Measurements from ENCODE around the gene CTSD. TPM values are rescaled to one million over a fixed set of nuclear protein-coding genes. Genes with fewer than 3 reads are reported as not detected.

Gene CTSD
- total RNA-seq, 1 experiment from 2014 or later, result 888 TPM

DNA sequence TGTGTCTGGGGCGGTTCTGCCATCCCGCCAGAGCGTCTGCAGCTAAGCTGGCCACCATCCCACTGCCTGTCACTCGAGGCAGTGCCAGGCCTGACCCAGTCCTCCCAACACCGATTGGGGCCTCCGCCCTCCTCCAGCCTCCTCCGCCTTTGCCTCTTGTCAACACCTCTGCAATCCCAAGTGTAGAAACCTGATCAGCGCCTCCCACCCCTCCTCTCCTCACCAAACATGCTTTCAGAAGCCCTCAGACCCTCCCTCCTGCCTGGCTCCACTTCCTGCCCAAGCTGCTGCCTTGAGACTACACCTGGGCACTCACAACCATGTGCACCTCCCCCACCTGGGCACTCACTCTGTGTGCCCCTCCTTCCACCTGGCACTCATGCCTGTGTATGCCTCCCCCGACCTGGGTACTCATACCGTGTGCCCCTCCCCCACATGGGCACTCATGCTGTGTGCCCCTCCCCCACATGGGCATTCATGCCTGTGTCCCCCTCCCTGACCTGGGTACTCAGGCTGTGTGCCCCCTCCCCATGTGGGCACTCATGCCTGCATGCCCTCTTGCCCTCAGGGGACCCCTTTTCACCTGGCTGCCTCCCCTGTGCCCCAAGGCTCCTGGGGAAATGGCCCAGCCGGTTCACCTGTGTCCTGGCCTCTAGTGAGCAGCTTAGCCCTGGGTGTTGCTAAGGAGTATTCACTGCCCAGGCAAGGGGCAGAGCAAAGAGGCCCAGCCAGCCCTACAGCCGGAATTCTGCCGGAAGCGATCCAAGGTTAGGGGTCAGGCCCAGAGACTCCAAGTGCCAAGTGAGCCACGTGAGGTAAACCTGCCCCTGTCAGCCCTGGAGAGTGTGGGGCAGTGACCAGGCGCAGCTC lies 7.8 kb downstream of the CTSD start:
- no peak for DNase-seq (ENCODE audit: low spot score)

DNA sequence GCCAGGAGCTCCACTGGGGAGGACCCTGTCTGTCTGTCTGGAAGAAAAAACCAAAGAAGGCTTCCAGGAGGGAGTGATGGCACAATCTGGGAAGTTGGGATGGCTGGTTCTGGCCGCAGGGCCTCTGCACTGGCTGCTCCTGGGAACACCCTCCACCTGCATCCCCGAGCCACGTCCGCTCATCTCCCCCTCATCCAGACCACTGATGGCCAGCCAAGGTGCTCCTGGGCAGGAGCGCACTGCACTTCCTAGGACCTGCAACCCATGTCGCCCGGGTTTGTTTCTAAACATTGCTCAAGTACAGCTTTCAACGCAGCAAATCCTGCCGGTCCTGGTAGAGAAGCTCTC lies 8.4 kb downstream of the CTSD start:
- no peak for DNase-seq (ENCODE audit: low spot score)

DNA sequence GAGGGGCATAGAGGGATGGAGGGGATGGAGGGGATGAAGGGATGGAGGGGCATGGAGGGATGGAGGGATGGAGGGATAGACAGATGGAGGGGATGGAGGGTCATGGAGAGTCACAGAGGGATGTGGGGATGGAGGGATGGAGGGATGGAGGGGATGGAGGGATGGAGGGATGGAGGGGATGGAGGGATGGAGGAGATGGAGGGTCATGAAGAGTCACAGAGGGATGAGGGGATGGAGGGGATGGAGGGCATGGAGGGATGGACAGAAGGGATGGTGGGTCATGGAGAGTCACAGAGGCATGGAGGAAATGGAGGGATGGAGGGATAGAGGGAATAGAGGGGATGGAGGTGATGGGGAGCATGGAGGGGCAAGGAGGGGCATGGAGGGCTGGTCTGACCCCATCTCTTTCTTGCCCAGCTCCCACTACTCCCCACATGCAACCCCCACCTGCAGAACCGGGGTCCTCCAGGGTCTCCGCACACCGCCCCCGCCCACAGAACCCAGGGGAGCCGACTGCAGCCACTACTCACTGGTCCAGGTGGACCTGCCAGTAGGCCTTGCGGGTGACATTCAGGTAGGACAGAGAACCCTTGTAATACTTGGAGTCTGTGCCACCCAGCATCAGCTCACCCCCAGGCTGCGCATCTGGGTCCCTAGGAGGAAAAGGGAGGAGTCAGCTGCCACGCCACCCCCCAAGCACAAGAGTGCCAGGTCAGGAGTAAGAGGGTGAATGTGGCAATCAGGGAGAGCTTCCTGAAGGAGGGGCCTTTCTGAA lies 9.2 kb downstream of the CTSD start:
- DNase-seq (ENCODE audit: low spot score), result no peak

DNA sequence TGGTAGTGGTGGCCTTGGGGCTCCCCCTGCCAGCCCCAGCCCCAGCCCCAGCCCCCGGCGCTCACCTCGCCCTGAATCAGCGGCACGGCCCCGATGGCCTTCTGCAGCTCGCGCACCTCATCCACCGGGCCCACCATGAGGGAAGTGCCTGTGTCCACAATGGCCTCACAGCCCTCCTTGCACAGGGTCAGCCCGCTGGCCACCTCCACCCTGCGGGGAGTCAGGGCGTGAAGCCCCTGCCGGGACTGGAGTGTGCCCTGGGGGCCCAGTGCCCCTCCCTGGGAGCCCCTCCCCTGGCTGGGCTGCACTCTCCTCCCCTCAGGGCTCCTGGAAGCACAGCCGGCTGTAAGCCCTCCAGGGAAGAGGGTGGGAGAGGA lies 9.8 kb downstream of the CTSD start:
- no peak for DNase-seq (ENCODE audit: low spot score)

- no peak for DNase-seq (ENCODE audit: low spot score)
Measured at GRCh38 chr11:1753229-1753928, 10.3 kb downstream of the CTSD start.

- no peak for DNase-seq (ENCODE audit: low spot score)
Measured at GRCh38 chr11:1752907-1753228, 10.9 kb downstream of the CTSD start.

DNA sequence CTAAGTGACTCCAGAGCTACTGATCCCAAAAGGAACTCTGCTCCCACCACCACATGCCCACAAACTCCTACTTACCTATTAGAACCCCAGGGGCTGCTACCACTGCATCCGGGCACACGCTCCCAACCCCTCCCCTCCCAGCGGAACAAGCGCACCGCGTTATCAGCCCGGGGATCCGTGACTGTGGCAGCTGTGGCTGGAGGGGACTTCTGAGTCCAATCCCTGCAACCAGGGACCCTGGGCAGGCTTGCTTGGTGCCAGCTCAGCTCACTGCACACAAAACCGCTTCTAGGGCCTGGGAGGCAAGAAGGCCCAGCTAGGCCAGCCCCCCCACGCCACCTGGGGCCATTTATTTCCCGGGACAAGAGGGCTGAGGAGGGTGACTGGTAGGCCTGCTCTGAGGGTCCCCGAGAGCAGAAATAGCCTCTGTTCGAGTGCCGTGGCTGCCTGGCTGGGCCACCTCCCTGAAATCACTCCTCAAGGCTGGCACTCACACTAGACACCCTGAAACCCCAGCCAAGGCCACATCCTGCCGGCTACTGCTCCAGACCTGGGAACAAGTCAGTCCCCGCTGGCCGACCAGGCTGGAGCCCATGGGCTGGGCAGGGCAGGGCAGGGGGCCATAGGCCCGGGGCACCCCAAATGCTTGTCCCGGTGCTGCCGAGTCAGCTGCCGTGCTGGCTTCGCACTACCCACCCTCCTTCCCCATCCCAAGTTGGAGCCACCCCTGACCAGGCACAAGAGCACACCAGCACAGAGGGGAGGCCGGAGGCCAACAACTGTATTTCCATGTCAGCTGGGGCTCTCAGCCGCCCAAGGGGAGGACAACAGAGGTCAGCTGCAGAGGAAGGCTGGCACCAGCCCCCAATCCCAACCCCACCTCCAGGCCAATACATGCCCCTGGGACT lies 11.5 kb downstream of the CTSD start:
- DNase-seq (ENCODE audit: low spot score), result no peak

GRCh38 chr11:1751531-1751921 lies 12.2 kb downstream of the CTSD start:
- no peak for DNase-seq (ENCODE audit: low spot score)

GRCh38 chr11:1750840-1751530 lies 12.7 kb downstream of the CTSD start:
- no peak for DNase-seq (ENCODE audit: low spot score)

GRCh38 chr11:1750481-1750839 lies 13.3 kb downstream of the CTSD start, which contains the start of gene IFITM10:
IFITM10 (minus strand) TSS chr11:1750595; CDS start chr11:1750442, 153 bp downstream.
- DNase-seq (ENCODE audit: low spot score), result no peak

DNA sequence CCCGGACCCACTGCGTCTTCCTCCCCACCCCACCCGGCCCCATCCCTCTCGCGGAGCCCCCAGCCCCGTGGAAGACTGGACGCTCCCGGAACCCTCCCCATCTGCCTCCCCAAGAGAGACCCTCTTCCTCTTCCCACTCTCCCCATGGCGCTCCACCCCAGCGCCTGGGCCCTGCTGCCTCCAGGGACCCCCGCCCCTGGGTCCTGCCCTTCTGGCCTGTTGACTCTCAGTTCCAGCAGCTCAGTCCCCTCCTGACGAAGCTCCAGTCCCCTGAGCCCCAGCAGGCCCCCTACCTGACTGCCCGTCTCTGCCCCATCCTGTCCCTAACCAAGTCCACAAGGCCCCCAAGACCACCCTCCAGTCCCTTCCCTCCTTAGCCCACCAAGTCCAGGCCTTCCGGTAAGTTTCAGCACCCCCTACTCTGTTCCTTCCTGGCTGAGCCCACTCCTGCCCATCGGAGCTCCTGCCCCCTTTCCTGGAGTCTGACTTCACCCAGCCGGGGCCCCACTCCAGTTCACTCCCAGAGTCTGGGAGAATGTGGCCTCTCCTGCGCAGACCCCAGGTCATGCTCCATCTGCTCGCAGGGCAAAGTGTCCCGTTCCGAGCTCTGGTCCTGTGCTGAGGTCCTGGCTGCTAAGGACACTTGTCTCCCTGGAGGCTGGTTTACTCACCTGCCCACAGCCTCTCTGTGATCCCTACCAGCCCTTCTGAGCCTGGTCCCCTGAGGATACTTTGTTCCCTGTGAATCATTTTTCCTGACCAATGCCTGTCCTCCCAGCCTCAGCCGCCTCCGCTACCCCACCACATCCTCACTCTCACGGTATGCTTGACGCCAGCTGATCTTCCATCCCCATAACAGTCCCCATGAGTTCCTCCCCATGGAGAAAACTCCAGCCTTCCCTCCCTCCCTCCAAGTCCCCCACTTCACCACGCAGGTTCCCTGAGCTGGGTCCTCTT lies 14.1 kb downstream of the CTSD start:
- DNase-seq (ENCODE audit: low spot score), result peak; percentile 96

GRCh38 chr11:1748636-1749394 lies 14.9 kb downstream of the CTSD start:
- no peak for DNase-seq (ENCODE audit: low spot score)

- no peak for DNase-seq (ENCODE audit: low spot score)
Measured at GRCh38 chr11:1747753-1748635, 15.7 kb downstream of the CTSD start.

DNA sequence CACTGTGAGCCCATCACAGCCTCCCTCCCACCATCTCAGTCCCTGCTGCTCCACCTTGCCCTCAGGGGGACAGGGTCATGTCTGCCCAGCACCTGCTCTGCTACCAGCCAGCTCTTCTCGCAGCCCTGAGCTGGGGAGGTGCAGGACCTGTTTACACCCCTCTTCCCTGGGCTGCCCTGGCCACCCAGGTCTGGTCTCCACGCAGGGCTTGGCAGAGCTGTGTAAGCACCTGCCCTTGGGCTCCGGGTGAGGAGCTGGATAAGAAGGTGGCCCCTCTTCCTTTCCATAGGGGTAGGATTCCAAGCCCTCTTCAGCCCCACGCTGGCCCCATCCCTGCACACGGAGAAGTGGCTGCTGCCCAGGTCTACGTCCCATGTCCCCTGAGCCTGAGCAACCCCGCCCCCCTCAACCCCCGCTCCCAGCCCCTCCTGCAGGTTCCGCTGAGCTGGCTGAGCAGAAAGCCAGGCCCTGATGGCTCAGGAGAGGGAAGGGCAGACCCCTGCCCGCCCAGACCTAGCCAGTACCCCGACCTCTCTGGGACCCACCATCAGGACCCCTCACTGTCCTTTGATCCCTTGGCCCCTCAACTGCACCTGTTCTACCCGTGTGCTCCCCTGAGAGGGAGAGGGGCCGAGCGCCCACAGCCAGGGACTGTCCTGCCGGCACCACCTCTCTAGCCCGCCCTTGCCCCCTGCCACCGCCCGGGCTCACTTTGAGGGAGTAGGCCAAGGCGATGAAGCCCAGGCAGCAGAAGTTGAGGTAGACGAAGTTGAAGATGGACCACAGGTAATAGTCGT lies 16.6 kb downstream of the CTSD start:
- DNase-seq (ENCODE audit: low spot score), result no peak

- DNase-seq (ENCODE audit: low spot score), result no peak
Measured at GRCh38 chr11:1746511-1746931, 17.2 kb downstream of the CTSD start.

GRCh38 chr11:1745701-1746320 lies 17.9 kb downstream of the CTSD start:
- DNase-seq (ENCODE audit: low spot score), result no peak

Data from A172 (cell line).